Fibroblast of lung (primary cell): Measurements from ENCODE around the gene HSD11B1L. TPM values are rescaled to one million over a fixed set of nuclear protein-coding genes. Genes with fewer than 3 reads are reported as not detected.

Experiments
- DNase-seq, 2 donors: peaks; one replicate each; pipeline versions ENCODE4 v3.0.0 to v3.0.0-alpha.2; 2010; ENCODE audit warnings: low read depth in 2 of 2
- H2AFZ ChIP-seq: 2 replicates; pipeline ENCODE4 v1.5.1; 2012; ENCODE audit warnings: low read length, control low read depth, inconsistent platforms
- H3K27ac ChIP-seq: 2 replicates; pipeline ENCODE4 v1.5.1; 2011; ENCODE audit warnings: low read length, control low read depth; ENCODE audit not compliant: insufficient read depth
- H3K27me3 ChIP-seq: 2 replicates; pipeline ENCODE4 v1.5.1; 2011; ENCODE audit warnings: mild to moderate bottlenecking, low read length; ENCODE audit not compliant: control insufficient read depth, insufficient read depth
- H3K36me3 ChIP-seq: 2 replicates; pipeline ENCODE4 v1.5.1; 2011; ENCODE audit warnings: low read length; ENCODE audit not compliant: control insufficient read depth, insufficient read depth
- H3K4me1 ChIP-seq: 2 replicates; pipeline ENCODE4 v1.5.1; 2011; ENCODE audit warnings: low read length; ENCODE audit not compliant: control insufficient read depth, insufficient read depth; ENCODE audit errors: extremely low read depth
- H3K4me2 ChIP-seq: 2 replicates; pipeline ENCODE4 v1.5.1; 2011; ENCODE audit warnings: low read length, control low read depth; ENCODE audit not compliant: insufficient read depth; ENCODE audit errors: extremely low read depth
- H3K4me3 ChIP-seq, 4 experiments: fragments of 200-600 bp in 1 of 4; sonication (generic) in 1 of 4; replicated peaks in 1 of 4; 2 replicates each; pipeline ENCODE4 v1.5.1; 2011 to 2016; ENCODE audit warnings: low read length in 4 of 4, low read depth in 3 of 4, mild to moderate bottlenecking in 3 of 4, control low read depth in 2 of 4, inconsistent platforms in 1 of 4, mixed read lengths in 1 of 4; ENCODE audit not compliant: insufficient read depth in 1 of 4; ENCODE audit errors: control extremely low read depth in 1 of 4
- H3K79me2 ChIP-seq: 2 replicates; pipeline ENCODE4 v1.5.1; 2012; ENCODE audit warnings: mild to moderate bottlenecking, low read length, inconsistent platforms; ENCODE audit not compliant: control insufficient read depth, insufficient read depth
- H3K9ac ChIP-seq: 2 replicates; pipeline ENCODE4 v1.5.1; 2011; ENCODE audit warnings: mild to moderate bottlenecking, low read length, control low read depth; ENCODE audit not compliant: insufficient read depth
- H3K9me3 ChIP-seq: 2 replicates; pipeline ENCODE4 v1.5.1; 2012; ENCODE audit warnings: low read depth, low read length; ENCODE audit not compliant: control insufficient read depth, insufficient read depth
- H4K20me1 ChIP-seq: 2 replicates; pipeline ENCODE4 v1.5.1; 2011; ENCODE audit warnings: low read length; ENCODE audit not compliant: control insufficient read depth, insufficient read depth; ENCODE audit errors: extremely low read depth
- EZH2 ChIP-seq: IDR thresholded peaks from 2 replicates; pipeline ENCODE4 v1.5.1; 2012; ENCODE audit warnings: low read length, control low read depth, mild to moderate bottlenecking; ENCODE audit errors: missing control alignments
- polyA plus RNA-seq, 2 donors: library from polyadenylated mRNA; depleted of rRNA in 1 of 2; stranded (reverse) in 1 of 2; unstranded in 1 of 2; fragments of >200 nt; gene quantifications; 2 replicates each; pipeline ENCODE4 v1.2.1, GENCODE V29; 2011 to 2012; ENCODE audit warnings: missing spikeins in 1 of 2
- total RNA-seq: library from RNA; depleted of rRNA; stranded (reverse); fragments of >200 nt; gene quantifications from 2 replicates; pipeline ENCODE4 v1.2.1, GENCODE V29; 2014
- TF ChIP-seq, protein P1 (sequence below), 2 donors: IDR thresholded peaks in 1 of 2; conservative IDR thresholded peaks in 1 of 2; 1 replicate in 1 of 2; 2 replicates in 1 of 2; pipeline ENCODE4 v1.5.1; 2011 to 2012; ENCODE audit warnings: low read length in 2 of 2, control low read depth in 1 of 2, inconsistent platforms in 1 of 2, low read depth in 1 of 2, mild to moderate bottlenecking in 1 of 2

The HSD11B1L gene
- total and polyA plus RNA-seq, 2 donors (not counting 1 experiment from before 2014, with no cell fraction given), result 5.1 to 13.0 TPM

DNA sequence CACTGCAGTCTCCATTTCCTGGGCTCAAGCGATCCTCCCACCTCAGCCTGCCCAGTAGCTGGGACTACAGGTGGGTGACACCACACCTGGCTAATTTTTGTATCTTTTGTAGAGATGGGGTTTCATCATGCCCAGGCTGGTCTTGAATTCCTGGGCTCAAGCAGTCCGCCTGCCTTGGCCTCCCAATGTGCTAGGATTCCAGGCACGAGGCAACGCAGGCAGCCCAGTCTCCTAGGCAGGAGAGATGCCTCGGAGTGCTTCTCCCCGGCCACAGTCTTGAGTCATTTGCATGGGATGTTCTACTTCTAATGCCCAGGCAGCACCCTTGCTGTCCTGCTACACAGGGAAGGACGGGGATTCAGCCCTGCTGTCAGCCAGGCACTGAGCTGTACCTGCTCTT, 9.2 kb upstream of the HSD11B1L start:
- Histone ChIP-seq H2AFZ (no peak overlapping the region), H3K27ac (no peak overlapping the region), H3K79me2 (no peaks in the 10 kb centered on the region), H3K4me3 (no peak overlapping the region), H4K20me1 (no peaks in the 10 kb centered on the region), H3K27me3 (no peaks in the 10 kb centered on the region), H3K4me1 (no peaks in the 10 kb centered on the region), H3K9ac (no peak overlapping the region), H3K36me3 (peaks cover 26% of the 10 kb centered on the region), H3K9me3 (no peaks in the 10 kb centered on the region), H3K4me2 (no peak overlapping the region)
- no peak for TF ChIP-seq EZH2
- TF ChIP-seq, protein P1, sequence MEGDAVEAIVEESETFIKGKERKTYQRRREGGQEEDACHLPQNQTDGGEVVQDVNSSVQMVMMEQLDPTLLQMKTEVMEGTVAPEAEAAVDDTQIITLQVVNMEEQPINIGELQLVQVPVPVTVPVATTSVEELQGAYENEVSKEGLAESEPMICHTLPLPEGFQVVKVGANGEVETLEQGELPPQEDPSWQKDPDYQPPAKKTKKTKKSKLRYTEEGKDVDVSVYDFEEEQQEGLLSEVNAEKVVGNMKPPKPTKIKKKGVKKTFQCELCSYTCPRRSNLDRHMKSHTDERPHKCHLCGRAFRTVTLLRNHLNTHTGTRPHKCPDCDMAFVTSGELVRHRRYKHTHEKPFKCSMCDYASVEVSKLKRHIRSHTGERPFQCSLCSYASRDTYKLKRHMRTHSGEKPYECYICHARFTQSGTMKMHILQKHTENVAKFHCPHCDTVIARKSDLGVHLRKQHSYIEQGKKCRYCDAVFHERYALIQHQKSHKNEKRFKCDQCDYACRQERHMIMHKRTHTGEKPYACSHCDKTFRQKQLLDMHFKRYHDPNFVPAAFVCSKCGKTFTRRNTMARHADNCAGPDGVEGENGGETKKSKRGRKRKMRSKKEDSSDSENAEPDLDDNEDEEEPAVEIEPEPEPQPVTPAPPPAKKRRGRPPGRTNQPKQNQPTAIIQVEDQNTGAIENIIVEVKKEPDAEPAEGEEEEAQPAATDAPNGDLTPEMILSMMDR (conservative IDR thresholded peaks at IDR 0.05 in 1 of 2, IDR thresholded peaks at IDR 0.05 in 1 of 2; ENCODE audit: low read depth in 1 of 2, low read length in 2 of 2), result no peak
- no peak for DNase-seq

DNA sequence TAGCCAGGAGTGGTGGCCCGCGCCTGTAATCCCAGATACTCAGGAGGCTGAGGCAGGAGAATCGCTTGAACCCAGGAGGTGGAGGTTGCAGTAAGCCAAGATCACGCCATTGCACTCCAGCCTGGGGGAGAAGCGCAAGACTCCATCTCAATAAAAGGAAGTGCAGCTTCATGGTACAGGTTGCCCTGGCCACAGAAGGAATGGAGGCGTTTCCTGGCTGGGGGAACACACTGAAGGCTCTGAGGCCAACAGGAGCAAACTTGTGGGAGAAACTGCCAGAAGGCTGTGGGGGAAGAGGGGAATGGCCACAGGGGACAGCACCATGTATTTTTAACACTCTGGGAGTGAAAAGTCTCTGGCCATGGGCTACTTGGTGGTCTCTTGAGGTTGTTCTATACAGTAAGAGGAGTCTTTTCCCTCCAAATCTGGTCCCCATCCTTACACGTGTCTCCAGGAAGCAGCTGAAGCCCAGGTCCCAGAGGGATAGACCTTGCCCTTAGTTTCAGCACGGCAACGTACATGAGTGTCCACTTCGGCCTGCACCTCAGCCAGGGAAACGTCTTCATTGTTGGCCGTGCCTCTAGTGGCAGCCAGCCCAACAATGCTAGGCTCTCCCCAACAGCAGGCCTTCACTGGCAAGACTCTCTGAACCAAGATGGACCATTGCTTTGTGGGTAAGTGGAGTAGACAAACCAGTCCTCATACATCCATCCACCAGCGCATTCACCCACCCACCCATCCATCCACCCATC, 7.9 kb upstream of the HSD11B1L start:
- H3K36me3 ChIP-seq, result peaks cover 17% of the 10 kb centered on the region
- H3K79me2 ChIP-seq, result no peaks in the 10 kb centered on the region
- no peak overlapping the region for H3K27ac ChIP-seq
- no peak for TF ChIP-seq EZH2
- TF ChIP-seq, protein P1 (conservative IDR thresholded peaks at IDR 0.05 in 1 of 2, IDR thresholded peaks at IDR 0.05 in 1 of 2; ENCODE audit: low read depth in 1 of 2, low read length in 2 of 2), result no peak
- H3K4me2 ChIP-seq, result no peak overlapping the region
- no peaks in the 10 kb centered on the region for H3K27me3 ChIP-seq
- H4K20me1 ChIP-seq, result no peaks in the 10 kb centered on the region
- H2AFZ ChIP-seq, result no peak overlapping the region
- no peak overlapping the region for H3K9ac ChIP-seq
- no peak overlapping the region for H3K4me3 ChIP-seq
- DNase-seq, result no peak
- no peaks in the 10 kb centered on the region for H3K4me1 ChIP-seq
- H3K9me3 ChIP-seq, result no peaks in the 10 kb centered on the region

DNA sequence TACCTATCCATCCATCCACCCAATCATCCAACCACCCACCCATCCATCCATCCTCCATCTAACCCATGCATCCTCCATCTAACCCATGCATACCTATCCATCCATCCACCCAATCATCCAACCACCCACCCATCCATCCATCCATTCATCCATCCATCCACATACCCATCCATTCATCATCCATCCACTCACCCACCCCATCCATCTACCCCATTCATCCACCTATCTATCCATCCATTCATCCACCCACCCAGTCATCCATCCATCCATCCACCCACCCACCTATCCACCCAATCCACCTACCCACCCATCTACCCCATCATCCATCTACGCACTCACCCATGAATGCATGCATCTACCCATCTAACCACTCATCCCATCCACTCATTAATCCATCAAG, 7.1 kb upstream of the HSD11B1L start:
- no peak for TF ChIP-seq EZH2
- TF ChIP-seq, protein P1 (conservative IDR thresholded peaks at IDR 0.05 in 1 of 2, IDR thresholded peaks at IDR 0.05 in 1 of 2; ENCODE audit: low read depth in 1 of 2, low read length in 2 of 2), result no peak

More for the DNA sequence above, 7.1 kb upstream of the HSD11B1L start:
- H3K4me3 ChIP-seq, result no peak overlapping the region
- no peak overlapping the region for H3K9ac ChIP-seq
- H2AFZ ChIP-seq, result no peak overlapping the region
- H3K4me2 ChIP-seq, result no peak overlapping the region
- H3K79me2 ChIP-seq, result no peaks in the 10 kb centered on the region
- no peaks in the 10 kb centered on the region for H3K4me1 ChIP-seq
- H4K20me1 ChIP-seq, result no peaks in the 10 kb centered on the region
- no peaks in the 10 kb centered on the region for H3K27me3 ChIP-seq
- H3K9me3 ChIP-seq, result no peaks in the 10 kb centered on the region
- no peak for DNase-seq
- H3K27ac ChIP-seq, result no peak overlapping the region
- H3K36me3 ChIP-seq, result peaks cover 14% of the 10 kb centered on the region
